Right hindlimb (tissue), 1 donor: ENCODE measurements around the gene STEAP1.

ENCODE experiments used
- DNase-seq: peaks from one replicate; pipeline ENCODE4 v3.0.0-alpha.2; 2018

Gene STEAP1

GRCh38 chr7:90213521-90213920 lies 59.3 kb downstream of the STEAP1 start:
- DNase-seq: no peak
